Stimulated activated CD4-positive, alpha-beta T cell treated with anti-CD3 and anti-CD28 coated beads, TNF-alpha, amount 100 ng/mL, for 24 hours (primary cell): ENCODE data around the gene PSMG3.
"Not testable (repeated sequence)": the region's sequence is repeated elsewhere in the genome, so short reads cannot be mapped to it uniquely, and the experiment has no call there.

Experiments used
- DNase-seq, 3 experiments: peaks; one replicate each; pipeline ENCODE4 v3.0.0-alpha.2; 2020; ENCODE audit warnings: low read depth in 3 of 3

PSMG3 gene

GRCh38 chr7:1596181-1597043, 26.6 kb upstream of the PSMG3 start:
- no peak for DNase-seq

GRCh38 chr7:1595636-1596035, 25.8 kb upstream of the PSMG3 start:
- no peak for DNase-seq

DNA sequence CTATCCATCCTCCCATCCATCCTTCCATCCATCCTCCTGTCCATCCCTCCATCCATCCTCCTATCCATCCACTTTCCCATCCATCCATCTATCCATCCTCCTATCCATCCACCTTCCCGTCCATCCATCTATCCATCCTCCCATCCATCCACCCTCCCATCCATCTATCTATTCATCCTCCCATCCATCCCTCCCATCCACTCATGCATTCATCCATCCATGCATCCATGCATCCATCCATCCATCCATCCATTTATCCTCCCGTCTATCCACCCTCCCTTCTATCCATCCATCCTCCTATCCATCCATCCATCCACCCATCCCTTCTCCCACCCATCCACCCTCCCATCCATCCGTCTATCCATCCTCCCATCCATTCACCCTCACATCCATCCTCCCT, 25.2 kb upstream of the PSMG3 start:
- no peak for DNase-seq

DNA sequence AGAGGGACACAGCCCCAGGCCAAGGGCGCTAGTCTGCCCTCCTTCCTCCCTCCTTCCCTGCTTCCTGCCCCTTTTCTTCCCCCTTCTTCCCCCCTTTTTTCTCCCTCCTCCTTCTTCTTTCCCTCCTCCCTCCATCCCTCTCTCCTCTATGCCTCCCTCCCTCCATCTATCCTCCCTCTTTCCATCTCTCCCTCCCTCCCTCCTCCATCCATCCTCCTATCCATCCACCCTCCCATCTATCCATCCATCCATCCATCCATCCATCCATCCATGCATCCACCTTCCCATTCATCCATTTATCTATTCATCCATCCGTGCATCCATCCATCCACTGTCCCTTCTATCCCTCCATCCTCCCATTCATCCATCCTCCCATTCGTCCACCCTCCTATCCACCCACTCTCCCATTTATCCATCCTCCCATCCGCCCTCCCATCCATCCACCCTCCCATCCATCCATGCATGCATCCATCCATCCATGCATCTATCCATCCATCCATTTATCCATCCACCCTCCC, 24.1 kb upstream of the PSMG3 start:
- DNase-seq: no peak

DNA sequence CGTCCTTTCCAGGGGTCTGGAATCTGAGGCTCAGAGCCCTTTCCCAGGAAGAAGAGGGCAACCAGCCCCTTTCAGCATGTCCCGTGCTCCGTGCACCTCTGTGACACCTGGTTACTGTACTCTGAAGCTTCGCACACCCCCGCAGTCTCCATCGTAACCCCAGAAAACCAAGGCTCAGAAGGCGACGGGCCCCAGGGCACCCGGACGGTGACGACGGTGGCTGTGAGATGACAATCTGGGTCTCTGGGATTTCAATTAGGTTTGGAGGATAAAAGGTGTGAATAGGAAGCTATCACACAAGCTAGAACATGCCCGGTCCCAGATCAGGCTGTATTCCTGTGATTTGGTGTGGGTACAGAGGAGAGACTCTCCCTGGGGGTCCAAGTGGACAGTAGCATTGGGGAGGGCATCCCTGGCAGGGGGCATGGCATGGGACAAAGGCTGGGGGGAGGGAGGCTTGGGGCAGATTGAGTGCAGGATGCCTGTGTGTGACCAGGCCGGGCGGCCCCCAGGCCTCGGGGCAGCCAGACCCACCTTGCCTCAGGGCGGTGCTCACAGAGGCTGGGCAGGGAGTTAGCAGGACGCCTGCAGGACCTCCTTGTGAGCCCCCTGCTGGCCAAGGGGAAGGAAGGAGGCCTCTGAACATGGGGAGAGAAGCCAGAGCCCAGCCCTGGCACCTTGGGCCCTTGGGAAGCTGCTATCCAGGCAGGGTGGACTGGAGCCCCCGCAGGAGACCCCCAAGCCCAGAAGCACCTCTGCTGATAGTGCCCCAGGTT, 23.4 kb upstream of the PSMG3 start:
- peak in 1 of 3 experiments; percentile 11 for DNase-seq

GRCh38 chr7:1592299-1592871, 22.6 kb upstream of the PSMG3 start:
- DNase-seq: peak in 1 of 3 experiments; percentile 5

DNA sequence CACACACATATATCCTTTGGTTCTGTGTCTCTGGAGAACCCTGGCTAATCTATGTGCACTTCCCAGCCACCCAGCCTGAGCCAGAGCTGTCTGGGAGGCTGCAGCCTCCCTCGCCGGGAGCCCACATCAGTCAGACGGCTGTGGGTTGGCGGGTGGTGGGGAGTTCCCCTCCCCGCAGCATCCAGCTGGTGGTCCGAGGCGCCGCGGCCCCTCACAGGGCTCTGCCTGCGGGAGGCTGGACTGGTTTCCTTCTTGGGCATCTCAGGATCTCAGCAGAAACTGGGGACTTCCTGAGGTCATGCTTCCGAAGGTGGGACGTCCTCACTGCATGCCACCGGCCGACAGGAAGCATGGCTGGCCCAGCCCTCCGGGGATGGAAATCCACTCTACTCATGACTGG, 22.0 kb upstream of the PSMG3 start:
- peak in 1 of 3 experiments; percentile 5 for DNase-seq

- no peak for DNase-seq
These were observed 21.6 kb upstream of the PSMG3 start for GRCh38 chr7:1591396-1591795.

GRCh38 chr7:1590887-1591286, 21.1 kb upstream of the PSMG3 start:
- DNase-seq: no peak

DNA sequence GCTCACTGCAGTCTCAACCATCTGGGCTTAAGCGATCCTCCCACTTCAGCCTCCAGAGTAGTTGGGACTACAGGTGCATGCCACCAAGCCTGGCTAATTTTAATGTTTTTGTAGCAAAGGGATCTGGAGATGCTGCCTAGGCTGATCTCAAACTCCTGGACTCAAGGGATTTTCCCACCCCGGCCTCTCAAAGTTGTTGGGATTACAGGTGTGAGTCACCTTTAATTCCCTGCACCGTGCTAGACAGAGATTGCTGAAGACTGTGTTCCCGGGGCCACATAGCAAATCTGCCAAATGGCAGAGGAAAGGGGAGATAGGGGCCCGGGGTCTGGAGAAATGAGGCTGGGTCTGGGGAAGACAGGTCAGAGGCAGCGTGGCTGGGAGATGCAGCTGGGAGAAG, 20.6 kb upstream of the PSMG3 start:
- DNase-seq: no peak

- DNase-seq: no peak
These were observed 19.1 kb upstream of the PSMG3 start for GRCh38 chr7:1588978-1589377.

GRCh38 chr7:1587738-1588137, 17.9 kb upstream of the PSMG3 start:
- DNase-seq: no peak

DNA sequence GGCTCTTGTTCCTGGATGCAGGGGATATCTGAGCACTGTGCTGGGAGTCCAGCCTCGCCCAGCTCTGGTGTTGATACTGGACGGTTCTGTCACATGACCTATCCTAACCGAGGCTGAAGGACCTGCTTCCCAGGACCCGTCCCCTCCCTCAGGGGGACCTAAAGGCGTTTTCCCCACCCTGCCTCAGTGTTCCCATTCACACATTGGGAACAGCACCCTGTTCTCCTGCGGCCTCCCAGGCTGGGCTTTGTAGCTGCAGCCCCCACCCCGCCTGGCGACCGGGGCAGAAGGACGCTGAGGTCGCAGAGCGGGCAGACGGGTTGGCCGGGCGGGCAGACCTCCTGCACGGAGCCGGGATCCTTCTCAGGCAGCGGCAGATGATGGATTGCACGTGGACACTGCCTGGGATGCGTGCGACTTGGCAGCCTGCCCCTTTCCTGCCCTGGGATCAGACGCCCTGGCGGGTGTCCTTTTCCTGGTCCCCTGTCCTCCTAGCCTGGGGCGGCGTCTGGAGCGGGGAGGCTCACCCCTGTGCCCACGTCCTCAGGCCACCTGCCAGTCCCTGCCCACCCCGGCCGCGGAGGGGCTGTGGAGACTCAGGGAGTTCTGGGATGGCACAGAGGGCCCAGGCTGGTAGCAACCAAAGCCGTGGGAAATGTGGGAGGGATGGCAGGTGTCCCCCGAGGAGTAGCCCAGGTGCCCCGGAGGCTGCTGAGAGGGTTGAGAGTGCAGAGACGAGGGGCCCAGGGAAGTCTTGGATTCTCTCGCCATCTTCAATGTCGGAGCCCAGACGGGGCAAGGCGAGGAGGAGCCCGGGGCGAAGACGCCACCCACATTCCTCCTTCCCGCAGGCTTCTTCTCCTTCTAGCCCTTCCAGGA, 17.2 kb upstream of the PSMG3 start:
- no peak for DNase-seq

- DNase-seq: no peak
These were observed 16.4 kb upstream of the PSMG3 start for GRCh38 chr7:1586126-1586826.

DNA sequence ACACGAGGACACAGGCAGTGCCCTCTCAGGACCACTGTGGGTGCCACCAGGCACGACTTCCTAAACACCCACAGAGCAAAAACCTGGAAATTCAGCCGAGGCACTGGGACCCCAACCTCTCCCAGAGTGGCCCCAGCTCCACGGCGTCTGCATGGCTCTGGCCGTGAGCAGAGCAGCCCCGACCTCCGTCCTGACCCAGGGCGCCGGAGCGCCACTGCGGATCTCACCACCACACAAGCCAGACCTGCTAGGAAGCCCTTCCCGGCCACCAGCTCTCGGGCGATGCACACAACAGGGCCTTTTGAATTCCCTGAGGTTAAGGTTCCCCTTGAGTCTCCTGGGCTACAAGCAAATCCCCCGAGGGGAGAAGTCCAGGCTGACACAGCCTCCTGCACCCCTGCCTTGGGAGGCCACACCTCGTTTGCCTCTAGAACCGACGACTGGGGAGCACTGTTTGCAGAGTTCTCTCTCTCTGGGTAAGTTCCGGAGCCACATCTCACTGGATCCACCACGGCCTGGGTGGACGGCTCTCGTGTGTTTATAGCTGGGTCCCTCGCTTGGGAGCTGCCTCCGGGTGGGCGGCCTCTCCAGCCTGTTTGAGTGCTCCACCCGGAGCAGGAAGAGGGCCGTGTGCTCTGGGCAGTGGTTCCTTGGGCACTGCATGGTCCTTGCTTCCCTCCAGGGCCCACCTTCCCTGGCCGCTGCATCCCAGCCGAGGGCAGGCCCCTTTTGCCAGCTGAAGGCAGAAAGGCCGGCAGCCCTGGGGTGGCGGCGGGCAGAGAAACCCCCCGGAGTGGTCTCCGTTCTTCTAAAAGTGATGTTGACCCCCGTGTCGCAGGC, 15.5 kb upstream of the PSMG3 start:
- DNase-seq: no peak

GRCh38 chr7:1584700-1585099, 14.9 kb upstream of the PSMG3 start:
- DNase-seq: no peak

GRCh38 chr7:1583241-1583930, 13.6 kb upstream of the PSMG3 start:
- not testable (repeated sequence) for DNase-seq

DNA sequence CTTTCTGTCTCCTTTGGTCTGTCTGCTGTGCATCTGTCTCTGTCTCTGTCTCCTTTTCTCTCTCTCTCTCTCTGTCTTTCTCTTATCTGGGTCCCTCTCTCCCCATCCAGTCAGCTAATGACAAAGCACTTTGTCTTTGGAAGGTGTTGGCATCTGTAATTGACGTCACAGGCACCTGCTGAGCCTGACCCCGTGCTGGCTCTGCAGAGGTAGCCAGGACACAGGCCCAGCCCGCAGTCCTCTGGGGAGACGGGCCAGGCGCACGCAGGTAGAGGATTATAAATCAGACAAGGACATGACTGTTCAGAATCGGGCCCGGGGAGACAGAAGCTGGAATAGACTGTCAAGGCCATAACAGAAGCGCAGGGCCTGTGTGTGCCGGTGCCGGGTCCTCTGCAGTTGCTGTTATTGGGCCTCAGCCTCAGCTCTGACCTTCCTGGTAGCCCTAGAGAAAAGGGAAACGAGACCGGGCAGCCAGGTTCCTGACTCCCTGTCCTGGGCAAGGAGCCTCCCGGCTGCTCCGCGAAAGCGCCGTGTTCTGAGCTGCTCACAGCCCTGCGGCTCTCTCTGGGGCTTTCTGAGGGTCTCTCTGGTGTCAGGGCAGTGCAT, 10.7 kb upstream of the PSMG3 start:
- DNase-seq: no peak
